ENCODE data around the gene RBPJ.

The RBPJ gene

GRCh38 chr4:26463386-26463785, 142.6 kb downstream of the RBPJ start:
- no peak for DNase-seq

- no peak for DNase-seq
These were observed 143.7 kb downstream of the RBPJ start for GRCh38 chr4:26464420-26465095.

DNA sequence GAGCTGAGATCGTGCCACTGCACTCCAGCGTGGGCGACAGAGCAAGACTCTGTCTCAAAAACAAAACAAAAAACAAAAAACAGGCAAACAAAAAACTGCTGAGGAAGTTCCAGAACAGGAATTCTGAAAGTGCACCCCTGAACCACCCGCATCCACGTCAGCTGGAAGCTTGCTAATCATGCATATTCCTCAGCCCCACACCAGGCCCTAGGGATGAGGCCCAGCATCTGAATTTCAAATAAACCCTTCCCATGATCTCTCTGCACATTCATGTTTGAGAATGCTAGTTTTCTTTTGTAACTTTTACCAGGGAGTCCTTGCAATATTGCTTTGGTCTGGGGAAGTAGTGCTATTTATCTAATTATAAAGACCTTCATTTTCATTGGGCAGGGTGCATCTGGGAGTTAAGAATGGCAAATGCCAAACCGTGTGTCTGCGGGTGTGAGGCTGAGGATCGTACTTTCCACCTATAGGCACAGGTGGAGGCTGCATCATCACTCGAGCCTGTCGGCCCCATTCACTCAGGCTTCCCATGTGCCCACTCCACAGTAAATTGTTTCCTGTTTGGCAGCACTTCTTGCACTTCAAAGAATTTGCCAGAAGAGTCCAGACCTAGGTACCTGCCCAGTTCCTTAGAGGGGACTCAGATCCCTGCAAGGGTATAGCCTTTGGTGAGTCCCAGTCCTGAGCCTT, 145.9 kb downstream of the RBPJ start:
- DNase-seq, result no peak

DNA sequence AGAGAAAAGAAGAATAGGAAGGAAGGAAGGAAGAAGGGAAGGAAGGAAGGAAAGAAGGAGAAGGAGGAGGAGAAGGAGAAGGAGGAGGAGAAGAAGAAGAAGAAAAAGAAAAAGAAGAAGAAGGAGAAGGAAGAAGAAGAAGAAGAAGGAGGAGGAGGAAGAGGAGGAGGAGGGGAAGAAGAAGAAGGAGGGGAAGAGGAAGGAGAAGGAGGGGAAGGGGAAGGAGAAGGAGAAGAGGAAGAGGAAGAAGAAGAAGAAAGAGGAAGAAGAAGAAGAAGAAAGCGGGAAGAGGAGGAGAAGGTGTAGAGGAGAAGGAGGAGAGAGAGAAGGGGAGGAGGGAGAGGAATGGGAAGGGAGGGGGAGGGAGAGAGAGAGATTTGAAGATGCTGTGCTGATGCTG, 146.9 kb downstream of the RBPJ start:
- DNase-seq, result no peak

- no peak for DNase-seq
These were observed 147.6 kb downstream of the RBPJ start for GRCh38 chr4:26468283-26468949.

DNA sequence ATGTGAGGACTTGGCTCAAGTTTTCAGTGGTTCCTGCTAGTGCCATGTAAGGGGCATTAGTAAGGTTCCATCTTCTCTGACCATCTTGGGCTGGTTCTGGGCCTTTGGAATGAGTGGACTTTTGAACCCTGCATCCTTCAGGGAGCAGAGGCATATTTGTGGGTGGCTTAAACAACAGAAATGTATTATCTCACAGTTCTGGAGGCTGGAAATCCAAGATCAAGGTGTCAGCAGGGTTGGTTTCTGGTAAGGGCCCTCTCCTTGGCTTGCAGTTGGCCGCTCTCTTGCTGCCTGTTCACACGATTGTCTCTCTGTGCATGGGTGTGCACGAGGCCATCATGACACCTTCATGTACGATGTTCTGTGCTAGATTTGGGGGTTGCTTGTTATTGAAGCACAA, 148.2 kb downstream of the RBPJ start:
- no peak for DNase-seq

GRCh38 chr4:26471890-26472289, 151.1 kb downstream of the RBPJ start:
- no peak for DNase-seq

DNA sequence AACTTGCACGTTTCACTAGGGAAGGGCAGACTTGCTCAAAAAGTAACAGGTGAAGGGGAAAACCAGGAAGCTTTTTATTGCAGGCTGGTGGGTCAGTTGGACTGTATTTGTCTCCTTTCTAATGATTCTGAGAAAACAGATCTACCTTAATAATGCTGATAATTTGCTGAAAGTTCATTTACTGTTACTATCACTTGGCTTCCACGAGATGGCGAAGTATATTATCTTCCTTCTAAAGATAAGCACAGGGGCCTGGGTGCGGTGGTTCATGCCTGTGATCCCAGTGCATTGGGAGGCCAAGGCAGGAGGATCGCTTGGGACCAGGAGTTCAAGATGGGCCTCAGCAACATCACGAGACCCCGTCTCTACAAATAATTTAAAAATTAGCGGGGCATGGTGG, 153.1 kb downstream of the RBPJ start:
- no peak for DNase-seq

- no peak for DNase-seq
These were observed 153.7 kb downstream of the RBPJ start for GRCh38 chr4:26474551-26474950.

DNA sequence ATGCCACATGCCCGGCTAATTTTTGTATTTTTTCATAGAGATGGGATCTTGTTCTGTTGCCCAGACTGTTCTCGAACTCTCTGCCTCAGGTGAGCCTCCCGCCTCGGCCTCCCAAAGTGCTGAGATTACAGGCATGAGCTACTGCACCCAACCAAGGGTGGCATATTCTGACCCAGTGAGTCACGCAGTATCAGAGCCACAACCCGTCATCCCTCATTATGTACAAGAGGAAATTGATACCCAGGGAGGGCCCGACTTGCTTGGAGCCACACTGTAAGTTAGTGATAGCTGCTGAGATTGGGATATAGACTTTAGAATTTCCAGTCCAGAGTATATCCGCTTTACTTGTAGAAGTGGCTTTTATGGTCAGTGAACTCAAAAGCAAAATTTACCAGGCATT, 154.9 kb downstream of the RBPJ start:
- no peak for DNase-seq

- DNase-seq, result no peak
These were observed 155.7 kb downstream of the RBPJ start for GRCh38 chr4:26476545-26476944.

- no peak for DNase-seq
These were observed 157.5 kb downstream of the RBPJ start for GRCh38 chr4:26478330-26478729.

- no peak for DNase-seq
These were observed 162.0 kb downstream of the RBPJ start for GRCh38 chr4:26482508-26483462.

- DNase-seq, result no peak
These were observed 163.3 kb downstream of the RBPJ start for GRCh38 chr4:26484032-26484515.

DNA sequence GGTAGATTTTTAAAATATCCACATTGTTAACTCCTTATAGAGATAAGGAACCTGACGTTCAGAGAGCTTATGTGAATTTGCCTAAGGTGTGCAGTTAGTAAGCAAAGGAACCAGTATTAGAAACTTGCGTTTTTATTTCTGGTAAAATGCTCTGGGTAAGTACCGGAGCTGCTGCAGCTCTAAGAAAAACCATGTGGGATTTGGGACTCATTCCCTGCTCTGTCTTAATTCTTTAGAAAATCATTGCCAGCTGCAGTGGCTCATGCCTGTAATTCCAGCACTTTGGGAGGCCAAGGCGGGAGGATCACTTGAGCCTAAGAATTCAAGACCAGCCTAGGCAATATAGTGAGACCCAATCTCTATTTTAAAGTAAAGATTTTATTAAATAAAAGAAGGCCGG, 163.7 kb downstream of the RBPJ start:
- DNase-seq, result no peak
